Astrocyte (in vitro differentiated cells and primary cell): ENCODE data around the gene TRIM23. TPM values are rescaled to one million over a fixed set of nuclear protein-coding genes. Genes with fewer than 3 reads are reported as not detected.

Experiments used
- DNase-seq: peaks from one replicate; pipeline ENCODE4 v3.0.0-alpha.2; 2010; ENCODE audit warnings: low read depth
- FAIRE-seq: peaks from 2 replicates; lab custom pipeline; 2011; peaks lifted over from hg19 to GRCh38; lab: Jason Lieb, UNC
- H2AFZ ChIP-seq: 2 replicates; pipeline ENCODE4 v1.6.0; 2012; ENCODE audit warnings: low read depth, low read length, inconsistent platforms
- H3K27ac ChIP-seq: 2 replicates; pipeline ENCODE4 v1.5.1; 2011; ENCODE audit warnings: low read depth, low read length, inconsistent platforms
- H3K27me3 ChIP-seq: 2 replicates; pipeline ENCODE4 v1.6.0; 2011; ENCODE audit warnings: low read length, inconsistent platforms; ENCODE audit not compliant: insufficient read depth
- H3K36me3 ChIP-seq: 2 replicates; pipeline ENCODE4 v1.5.1; 2011; ENCODE audit warnings: low read length, inconsistent platforms; ENCODE audit not compliant: insufficient read depth
- H3K4me1 ChIP-seq: 2 replicates; pipeline ENCODE4 v1.5.1; 2011; ENCODE audit warnings: low read length, inconsistent platforms; ENCODE audit not compliant: insufficient read depth
- H3K4me2 ChIP-seq: 2 replicates; pipeline ENCODE4 v1.6.0; 2012; ENCODE audit warnings: low read length, inconsistent platforms
- H3K4me3 ChIP-seq: 2 replicates; pipeline ENCODE4 v1.5.1; 2011; ENCODE audit warnings: low read depth, mild to moderate bottlenecking, low read length, inconsistent platforms; ENCODE audit not compliant: insufficient read depth
- H3K79me2 ChIP-seq: 2 replicates; pipeline ENCODE4 v1.6.0; 2012; ENCODE audit warnings: mild to moderate bottlenecking, low read length, inconsistent platforms; ENCODE audit not compliant: insufficient read depth
- H3K9ac ChIP-seq: 2 replicates; pipeline ENCODE4 v1.6.0; 2012; ENCODE audit warnings: mild to moderate bottlenecking, low read length, inconsistent platforms
- H3K9me3 ChIP-seq: 2 replicates; pipeline ENCODE4 v1.5.1; 2012; ENCODE audit warnings: low read depth, mild to moderate bottlenecking, low read length, inconsistent platforms; ENCODE audit not compliant: insufficient read depth
- H4K20me1 ChIP-seq: 2 replicates; pipeline ENCODE4 v1.6.0; 2012; ENCODE audit warnings: low read length, inconsistent platforms; ENCODE audit not compliant: insufficient read depth
- H3K27ac Mint-ChIP-seq: one replicate; pipeline ENCODE4 v1.8.0; 2021; ENCODE audit warnings: mild to moderate bottlenecking, mixed read lengths; ENCODE audit not compliant: unreplicated experiment
- H3K27me3 Mint-ChIP-seq: one replicate; pipeline ENCODE4 v1.8.0; 2021; ENCODE audit warnings: low read depth, mixed read lengths; ENCODE audit not compliant: unreplicated experiment
- H3K36me3 Mint-ChIP-seq: one replicate; pipeline ENCODE4 v1.8.0; 2021; ENCODE audit warnings: low read depth, mixed read lengths; ENCODE audit not compliant: unreplicated experiment
- H3K4me1 Mint-ChIP-seq: one replicate; pipeline ENCODE4 v1.8.0; 2021; ENCODE audit warnings: low read depth, mixed read lengths; ENCODE audit not compliant: unreplicated experiment
- H3K4me3 Mint-ChIP-seq: one replicate; pipeline ENCODE4 v1.8.0; 2021; ENCODE audit warnings: mild to moderate bottlenecking, moderate library complexity, mixed read lengths; ENCODE audit not compliant: unreplicated experiment
- H3K9me3 Mint-ChIP-seq: one replicate; pipeline ENCODE4 v1.8.0; 2021; ENCODE audit warnings: mild to moderate bottlenecking, mixed read lengths; ENCODE audit not compliant: unreplicated experiment
- CTCF ChIP-seq: IDR thresholded peaks from 2 replicates; pipeline ENCODE4 v1.5.1; 2011; ENCODE audit warnings: low read depth, mild to moderate bottlenecking, inconsistent platforms, low read length, moderate library complexity; ENCODE audit not compliant: insufficient read depth
- EZH2 ChIP-seq: IDR thresholded peaks from 2 replicates; pipeline ENCODE4 v1.6.1; 2012; ENCODE audit warnings: mild to moderate bottlenecking, low read length, inconsistent platforms; ENCODE audit not compliant: insufficient read depth
- total RNA-seq: library from RNA; stranded (reverse); gene quantifications from 2 replicates; pipeline ENCODE4 v1.2.1, GENCODE V29; 2021

Gene TRIM23
- total RNA-seq, 1 donor from 2014 or later: 14.6 TPM

- Histone ChIP-seq H3K4me3 (no peak overlapping the region), H3K27me3 (no peaks in the 10 kb centered on the region), H3K4me2 (no peak overlapping the region), H3K79me2 (no peaks in the 10 kb centered on the region), H3K27ac (no peak overlapping the region), H3K4me1 (no peaks in the 10 kb centered on the region), H3K36me3 (peaks cover 10% of the 10 kb centered on the region), H2AFZ (no peak overlapping the region), H4K20me1 (no peaks in the 10 kb centered on the region), H3K9me3 (no peaks in the 10 kb centered on the region), H3K9ac (no peak overlapping the region)
- H3K4me1 Mint-ChIP-seq: no peaks in the 10 kb centered on the region
- no peak for TF ChIP-seq EZH2
- TF ChIP-seq CTCF: no peak
- FAIRE-seq (no peak), DNase-seq (no peak)
- no peaks in the 10 kb centered on the region for H3K9me3 Mint-ChIP-seq
- H3K4me3 Mint-ChIP-seq: no peak overlapping the region
- H3K36me3 Mint-ChIP-seq: peaks cover 12% of the 10 kb centered on the region
- H3K27ac Mint-ChIP-seq: no peak overlapping the region
- no peaks in the 10 kb centered on the region for H3K27me3 Mint-ChIP-seq
Measured at GRCh38 chr5:65640240-65640639, 16.1 kb upstream of the TRIM23 start.

- Histone ChIP-seq H3K9ac (no peak overlapping the region), H3K27ac (no peak overlapping the region), H3K4me2 (no peak overlapping the region), H3K9me3 (no peaks in the 10 kb centered on the region), H3K4me1 (peaks cover 2% of the 10 kb centered on the region), H3K36me3 (peaks cover 11% of the 10 kb centered on the region), H4K20me1 (peaks cover 10% of the 10 kb centered on the region), H3K4me3 (no peak overlapping the region), H3K79me2 (peaks cover 66% of the 10 kb centered on the region), H2AFZ (no peak overlapping the region), H3K27me3 (no peaks in the 10 kb centered on the region)
- no peaks in the 10 kb centered on the region for H3K4me1 Mint-ChIP-seq
- H3K36me3 Mint-ChIP-seq: peaks cover 5% of the 10 kb centered on the region
- H3K9me3 Mint-ChIP-seq: no peaks in the 10 kb centered on the region
- H3K4me3 Mint-ChIP-seq: no peak overlapping the region
- H3K27me3 Mint-ChIP-seq: no peaks in the 10 kb centered on the region
- TF ChIP-seq CTCF (no peak), EZH2 (no peak)
- FAIRE-seq (no peak), DNase-seq (no peak)
- no peak overlapping the region for H3K27ac Mint-ChIP-seq
Measured at GRCh38 chr5:65630981-65631380, 6.8 kb upstream of the TRIM23 start.

GRCh38 chr5:65625743-65626142, 1.6 kb upstream of the TRIM23 start:
- Histone ChIP-seq H4K20me1 (peaks cover 23% of the 10 kb centered on the region), H2AFZ (peak overlapping the region; percentile 15), H3K4me2 (peak overlapping the region; percentile 89), H3K27me3 (no peaks in the 10 kb centered on the region), H3K4me1 (peaks cover 6% of the 10 kb centered on the region), H3K79me2 (peaks cover 90% of the 10 kb centered on the region), H3K9ac (peak overlapping the region; percentile 93), H3K4me3 (peak overlapping the region; percentile 96), H3K27ac (peak overlapping the region; percentile 89), H3K36me3 (peaks cover 9% of the 10 kb centered on the region), H3K9me3 (no peaks in the 10 kb centered on the region)
- no peak for FAIRE-seq
- H3K27me3 Mint-ChIP-seq: no peaks in the 10 kb centered on the region
- H3K36me3 Mint-ChIP-seq: peaks cover 5% of the 10 kb centered on the region
- no peak for TF ChIP-seq EZH2
- TF ChIP-seq CTCF: no peak
- no peaks in the 10 kb centered on the region for H3K9me3 Mint-ChIP-seq
- H3K4me3 Mint-ChIP-seq: peak overlapping the region; percentile 97
- peaks cover 5% of the 10 kb centered on the region for H3K4me1 Mint-ChIP-seq
- no peak overlapping the region for H3K27ac Mint-ChIP-seq
- no peak for DNase-seq
